CD4-positive, alpha-beta T cell treated with Interleukin-17A for 4 hours (primary cell): ENCODE measurements around the gene MRAS.

ENCODE experiments used
- DNase-seq: peaks from one replicate; pipeline ENCODE4 v3.0.0-alpha.2; 2020; ENCODE audit warnings: mixed read lengths

The MRAS gene

GRCh38 chr3:138347960-138348753 is at the start of gene MRAS:
Gene MRAS (plus strand): TSS chr3:138348579. CDS start chr3:138372884, 24,305 bp downstream.
- DNase-seq = peak; percentile 43

GRCh38 chr3:138300647-138301046 is 47.7 kb upstream of the MRAS start:
- no peak for DNase-seq

- no peak for DNase-seq
These were observed 44.9 kb upstream of the MRAS start for GRCh38 chr3:138303474-138303873.

- DNase-seq = no peak
These were observed 40.5 kb upstream of the MRAS start for GRCh38 chr3:138307899-138308298.

GRCh38 chr3:138308783-138309182 is 39.6 kb upstream of the MRAS start:
- no peak for DNase-seq

- DNase-seq = no peak
These were observed 37.9 kb upstream of the MRAS start for GRCh38 chr3:138310494-138310893.

GRCh38 chr3:138314751-138315150 is 33.6 kb upstream of the MRAS start:
- no peak for DNase-seq

- no peak for DNase-seq
These were observed 30.7 kb upstream of the MRAS start for GRCh38 chr3:138317687-138318086.

- DNase-seq = no peak
These were observed 24.4 kb upstream of the MRAS start for GRCh38 chr3:138323971-138324370.

- no peak for DNase-seq
These were observed 22.4 kb upstream of the MRAS start for GRCh38 chr3:138325990-138326389.

- no peak for DNase-seq
These were observed 21.3 kb upstream of the MRAS start for GRCh38 chr3:138326866-138327595.

GRCh38 chr3:138327831-138328230 is 20.5 kb upstream of the MRAS start:
- no peak for DNase-seq

- DNase-seq = no peak
These were observed 20.0 kb upstream of the MRAS start for GRCh38 chr3:138328341-138328740.

- peak; percentile 97 for DNase-seq
These were observed 19.0 kb upstream of the MRAS start, which contains the start of gene NME9 for GRCh38 chr3:138329127-138329983. Gene NME9 (minus strand): TSS chr3:138329851. CDS start chr3:138329335, 516 bp downstream.

- DNase-seq = no peak
These were observed 18.4 kb upstream of the MRAS start for GRCh38 chr3:138329984-138330293.

- DNase-seq = no peak
These were observed 17.1 kb upstream of the MRAS start for GRCh38 chr3:138331143-138331894.

- DNase-seq = no peak
These were observed 15.8 kb upstream of the MRAS start for GRCh38 chr3:138332472-138333073.

- DNase-seq = no peak
These were observed 13.8 kb upstream of the MRAS start for GRCh38 chr3:138334608-138335007.

GRCh38 chr3:138336454-138336999 is 11.9 kb upstream of the MRAS start:
- DNase-seq = no peak

- no peak for DNase-seq
These were observed 10.1 kb upstream of the MRAS start for GRCh38 chr3:138338244-138338643.

- no peak for DNase-seq
These were observed 9.6 kb upstream of the MRAS start for GRCh38 chr3:138338811-138339210.

GRCh38 chr3:138340511-138340910 is 7.9 kb upstream of the MRAS start:
- no peak for DNase-seq
